Measurements from ENCODE around the gene TNFRSF14.
A peak's percentile ranks its signal among the peaks of the same experiment; 100 is the strongest.

Gene TNFRSF14

GRCh38 chr1:2570332-2570731, 14.2 kb downstream of the TNFRSF14 start:
- no peak for DNase-seq

DNA sequence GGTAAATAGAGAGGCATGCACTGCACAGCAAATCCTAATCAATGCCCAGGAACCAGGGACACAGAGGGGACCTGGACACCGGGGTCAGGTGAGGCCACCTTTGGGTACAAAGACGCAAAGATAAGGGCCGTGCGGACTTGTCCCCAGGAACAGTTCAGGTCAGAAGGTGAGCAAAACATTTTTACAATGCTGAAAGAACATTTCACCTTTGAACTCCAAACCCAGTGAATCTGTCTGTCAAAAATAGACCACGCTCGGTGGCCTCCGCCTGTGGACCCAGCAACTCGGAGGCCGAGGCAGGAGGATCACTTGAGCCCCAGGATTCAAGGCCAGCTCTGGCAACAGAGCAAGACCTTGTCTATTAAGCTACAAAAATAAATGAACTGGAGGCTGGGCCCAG, 15.2 kb downstream of the TNFRSF14 start:
- DNase-seq = no peak

DNA sequence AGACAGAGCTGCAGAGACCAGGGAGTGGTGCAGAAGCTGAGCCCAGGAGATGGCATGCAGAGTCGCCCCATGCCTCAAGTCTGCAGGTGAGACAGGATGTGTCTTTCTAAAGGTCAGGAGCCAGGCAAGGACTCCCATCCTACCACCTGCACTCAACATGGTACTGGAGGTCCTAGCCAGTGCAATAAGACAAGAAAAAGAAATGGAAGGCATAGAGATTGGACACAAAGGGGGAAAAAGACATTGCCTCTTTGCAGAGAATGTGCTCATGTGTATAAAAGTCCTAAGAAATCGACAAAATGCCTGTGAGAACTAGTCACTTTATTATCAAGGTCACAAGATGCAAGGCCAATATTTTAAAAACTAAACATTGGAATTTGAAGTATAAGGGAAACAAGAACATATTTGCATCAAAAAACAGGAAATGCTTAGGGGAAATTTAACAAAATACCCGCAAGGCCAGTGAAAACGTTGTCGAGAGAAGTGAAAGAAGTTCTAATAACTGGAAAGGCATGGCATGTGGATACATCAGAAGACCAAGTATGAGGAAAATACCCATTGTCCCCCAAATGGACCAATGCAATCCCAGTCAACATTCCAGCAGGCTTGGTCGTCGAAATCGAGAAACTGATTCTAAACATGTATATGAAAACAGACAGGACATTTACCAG, 17.2 kb downstream of the TNFRSF14 start:
- no peak for DNase-seq

- no peak for DNase-seq
Observed at GRCh38 chr1:2574350-2574749, 18.2 kb downstream of the TNFRSF14 start.

DNA sequence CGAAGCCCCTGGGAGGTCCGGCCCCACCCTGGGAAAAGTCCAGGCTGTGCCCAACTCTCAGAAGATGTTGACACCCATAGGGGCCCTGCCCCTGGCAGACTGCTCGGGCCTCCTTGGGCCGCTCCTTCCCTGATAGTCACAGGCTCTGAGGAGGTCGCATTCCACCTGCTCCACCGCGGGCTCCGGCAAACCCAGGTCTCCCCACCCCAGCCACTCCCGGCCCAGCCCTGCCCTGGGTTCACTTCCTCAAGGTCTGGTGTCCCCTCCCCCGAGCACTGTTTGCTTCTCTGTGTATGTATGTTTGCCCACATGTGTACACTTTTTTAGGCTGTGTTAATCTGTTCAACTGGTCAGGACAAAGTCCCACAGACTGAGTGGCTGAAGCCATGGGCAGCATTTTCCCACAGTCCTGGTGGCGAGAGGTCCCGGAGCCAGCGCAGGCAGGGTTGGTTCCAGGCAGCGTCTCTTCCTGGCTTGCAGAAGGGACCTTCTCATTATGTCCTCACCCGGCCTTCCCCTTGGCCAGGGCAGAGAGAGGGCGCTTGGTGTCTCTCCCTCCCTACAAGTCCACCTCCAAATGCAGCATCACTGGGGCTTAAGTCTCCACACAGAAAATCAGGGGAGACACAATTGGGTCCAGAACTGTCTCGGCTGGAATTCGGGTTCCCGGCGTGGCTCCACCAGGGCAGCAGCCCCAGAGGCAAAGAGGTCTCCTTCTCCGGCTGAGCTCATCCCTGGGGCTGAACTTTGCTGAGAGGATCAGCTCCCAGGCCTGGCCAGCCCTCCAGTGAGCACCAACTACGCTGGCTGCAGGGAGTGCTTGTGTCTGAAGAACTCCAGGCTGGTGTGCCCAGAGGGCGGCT, 19.9 kb downstream of the TNFRSF14 start:
- DNase-seq = no peak

GRCh38 chr1:2577565-2578075, 21.4 kb downstream of the TNFRSF14 start:
- peak; percentile 32 to 41 for DNase-seq

DNA sequence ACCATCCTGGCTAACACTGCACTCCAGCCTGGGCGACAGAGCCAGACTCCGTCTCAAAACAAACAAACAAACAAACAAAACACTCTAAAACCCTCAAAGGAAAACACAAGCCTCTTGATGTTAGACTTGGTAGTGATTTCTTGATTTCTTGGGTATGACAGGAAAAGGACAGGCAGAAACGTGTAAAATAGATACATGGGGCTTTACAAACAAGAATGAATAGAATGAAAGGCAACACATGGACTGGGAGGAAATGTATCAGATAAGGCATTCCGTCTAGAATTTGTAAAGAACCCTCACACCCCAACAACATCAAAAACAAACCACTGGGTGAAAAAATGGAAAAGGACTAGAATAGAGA, 22.6 kb downstream of the TNFRSF14 start:
- no peak for DNase-seq

DNA sequence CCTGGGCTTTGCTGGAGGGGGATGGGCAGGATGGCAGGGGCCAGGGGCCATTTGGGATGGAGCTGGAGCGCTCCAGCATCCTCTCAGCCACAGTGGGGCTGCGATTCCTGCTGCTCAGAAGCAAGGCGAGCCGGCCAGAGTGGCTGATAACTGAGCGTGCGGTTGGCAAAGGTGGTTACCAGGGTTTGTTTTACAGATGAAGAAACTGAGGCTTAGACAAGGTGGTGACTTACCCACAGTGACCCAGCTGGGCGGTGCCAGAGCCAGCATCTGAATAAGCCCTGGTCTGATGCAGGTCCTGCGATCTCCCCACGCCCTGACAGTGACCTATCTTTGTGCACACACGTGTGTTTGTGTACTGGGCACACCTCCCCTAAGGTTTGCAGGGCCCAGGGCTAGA, 24.5 kb downstream of the TNFRSF14 start:
- DNase-seq = no peak

- DNase-seq = no peak
Observed at GRCh38 chr1:2582391-2582790, 26.2 kb downstream of the TNFRSF14 start.

DNA sequence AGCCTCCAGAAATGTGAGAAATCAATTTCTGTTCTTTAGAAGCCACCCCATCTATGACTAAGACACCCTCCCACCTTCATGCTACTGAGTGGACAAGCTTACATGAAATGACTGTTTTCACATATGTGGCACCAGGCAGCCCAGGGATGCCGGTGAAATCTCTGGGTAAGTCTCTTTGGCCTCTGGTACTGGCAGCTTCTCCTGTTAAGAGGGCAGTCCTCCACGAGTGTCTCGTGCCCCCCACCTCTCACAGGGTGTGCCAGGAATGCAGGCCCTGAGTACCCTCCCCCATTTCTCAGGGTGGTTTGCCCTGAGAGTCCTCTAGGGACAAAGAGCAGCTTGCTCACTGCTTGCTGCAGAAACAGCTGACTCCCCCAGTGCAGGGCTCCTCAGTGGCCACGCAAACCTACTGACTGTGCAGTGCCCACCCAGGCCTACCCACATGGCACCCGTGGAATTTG, 27.2 kb downstream of the TNFRSF14 start:
- no peak for DNase-seq

DNA sequence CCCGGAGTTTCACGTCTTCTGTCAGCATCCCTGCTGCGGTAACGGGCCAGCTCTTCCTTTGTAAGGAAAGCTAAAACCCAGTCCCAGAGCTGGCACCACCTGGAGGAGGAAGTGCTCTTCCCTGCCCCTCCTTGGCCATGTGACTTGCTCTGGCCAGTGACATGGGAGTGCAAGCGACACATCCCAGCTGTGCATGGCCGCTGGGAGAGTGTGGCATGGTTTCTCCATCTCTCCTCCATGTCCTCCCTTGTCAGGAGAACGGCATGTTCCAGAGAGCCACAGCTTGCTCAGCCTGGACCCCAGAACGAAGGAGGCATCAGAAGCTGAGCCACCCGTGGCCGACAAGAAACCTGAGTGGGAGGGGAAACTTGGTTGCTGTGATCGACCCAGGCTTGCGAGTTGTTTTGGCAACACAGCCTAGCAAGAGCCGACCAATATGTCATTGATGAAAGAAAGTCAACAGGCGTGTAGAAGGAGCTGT, 27.7 kb downstream of the TNFRSF14 start:
- no peak for DNase-seq

DNA sequence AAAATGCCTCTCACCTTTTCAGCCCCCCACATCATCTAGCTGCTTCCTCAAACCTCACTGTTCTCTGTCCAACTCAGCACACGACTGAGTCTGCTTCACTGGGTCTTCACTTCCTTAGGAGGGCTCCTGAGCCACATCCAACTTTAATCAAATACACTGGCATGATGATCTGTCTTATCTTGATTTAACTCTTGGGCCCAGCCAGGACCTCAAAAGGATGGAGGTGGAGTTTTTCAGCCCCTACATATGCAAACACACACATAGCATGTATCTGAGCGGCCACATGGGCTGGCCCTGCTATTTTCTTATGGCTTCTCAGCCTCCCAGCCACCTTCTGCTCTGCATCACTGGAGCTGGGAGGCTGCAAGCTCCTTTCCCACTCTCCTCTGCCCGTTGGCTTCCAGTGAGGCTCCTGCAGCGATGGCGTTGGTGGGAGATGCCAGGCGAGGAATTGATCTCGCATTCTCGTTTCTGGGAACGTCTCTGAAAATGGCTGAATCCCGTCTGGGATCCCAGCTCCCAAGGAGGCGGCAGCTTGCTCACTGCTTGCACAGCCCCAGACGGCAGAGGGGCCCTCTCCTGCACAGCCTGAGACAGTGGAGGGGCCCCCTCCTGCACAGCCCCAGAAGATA, 28.6 kb downstream of the TNFRSF14 start:
- DNase-seq = no peak

GRCh38 chr1:2585318-2586092, 29.3 kb downstream of the TNFRSF14 start:
- peak; percentile 42 to 51 for DNase-seq

DNA sequence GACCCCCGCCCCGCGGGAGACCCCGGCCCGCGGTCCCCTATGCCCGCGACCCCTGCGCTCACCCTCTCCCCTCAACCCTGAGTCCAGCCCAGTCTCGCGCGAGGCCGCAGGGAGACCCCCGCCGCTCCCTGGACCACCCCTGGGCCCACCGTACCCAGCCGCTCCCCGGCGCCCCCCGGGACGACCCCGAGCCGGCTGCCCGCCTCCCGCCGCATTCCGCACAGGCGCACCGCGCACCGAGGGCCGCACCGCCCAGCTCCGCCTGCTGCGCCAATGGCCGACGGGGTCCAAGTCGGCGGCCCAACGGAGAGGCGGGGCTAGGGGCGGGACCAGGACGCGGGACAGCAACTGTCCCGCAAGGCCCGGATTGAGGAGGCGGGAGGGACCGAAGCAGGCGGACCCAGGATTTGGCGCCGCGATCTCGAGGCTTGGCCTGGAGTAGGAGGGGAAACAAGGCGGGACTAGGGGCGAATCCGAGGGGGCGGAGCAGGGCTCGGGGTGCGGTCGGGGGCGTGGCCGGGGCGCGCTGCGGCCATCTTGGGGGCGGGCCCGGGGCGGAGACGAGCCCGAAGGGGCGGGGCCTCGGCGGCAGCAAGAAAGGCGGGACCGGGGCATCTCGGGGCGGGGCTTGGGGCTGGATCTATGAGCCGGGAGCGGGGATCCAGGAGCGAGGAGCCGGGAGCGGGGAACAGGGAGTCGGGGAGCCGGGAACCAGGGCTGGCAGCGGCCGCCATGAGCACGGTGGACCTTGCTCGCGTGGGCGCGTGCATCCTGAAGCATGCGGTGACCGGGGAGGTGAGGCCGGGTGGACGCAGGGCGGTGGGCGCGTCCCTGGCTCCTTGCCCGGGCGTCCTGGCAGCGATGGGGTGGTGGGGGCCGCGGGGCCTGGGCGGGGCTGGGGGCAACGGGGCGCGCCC, 30.2 kb downstream of the TNFRSF14 start, which contains the start of gene PRXL2B:
Gene PRXL2B (plus strand): TSS at position 624 of the 917 bp plus-strand sequence. CDS start 109 bp downstream, at position 733.
- peak; percentile 99 to 100 for DNase-seq

GRCh38 chr1:2587071-2587859, 31.1 kb downstream of the TNFRSF14 start:
- no peak for DNase-seq

- DNase-seq = no peak
Observed at GRCh38 chr1:2587860-2588571, 31.8 kb downstream of the TNFRSF14 start.

GRCh38 chr1:2588661-2589430, 32.7 kb downstream of the TNFRSF14 start:
- no peak for DNase-seq

GRCh38 chr1:2589431-2590232, 33.5 kb downstream of the TNFRSF14 start:
- DNase-seq = no peak

All from stimulated activated CD4-positive, alpha-beta T cell treated with anti-CD3 and anti-CD28 coated beads, Interleukin-2, amount 100 ng/mL, for 48 hours (primary cell).